Measurements from ENCODE around the gene SCAMP4.

DNA sequence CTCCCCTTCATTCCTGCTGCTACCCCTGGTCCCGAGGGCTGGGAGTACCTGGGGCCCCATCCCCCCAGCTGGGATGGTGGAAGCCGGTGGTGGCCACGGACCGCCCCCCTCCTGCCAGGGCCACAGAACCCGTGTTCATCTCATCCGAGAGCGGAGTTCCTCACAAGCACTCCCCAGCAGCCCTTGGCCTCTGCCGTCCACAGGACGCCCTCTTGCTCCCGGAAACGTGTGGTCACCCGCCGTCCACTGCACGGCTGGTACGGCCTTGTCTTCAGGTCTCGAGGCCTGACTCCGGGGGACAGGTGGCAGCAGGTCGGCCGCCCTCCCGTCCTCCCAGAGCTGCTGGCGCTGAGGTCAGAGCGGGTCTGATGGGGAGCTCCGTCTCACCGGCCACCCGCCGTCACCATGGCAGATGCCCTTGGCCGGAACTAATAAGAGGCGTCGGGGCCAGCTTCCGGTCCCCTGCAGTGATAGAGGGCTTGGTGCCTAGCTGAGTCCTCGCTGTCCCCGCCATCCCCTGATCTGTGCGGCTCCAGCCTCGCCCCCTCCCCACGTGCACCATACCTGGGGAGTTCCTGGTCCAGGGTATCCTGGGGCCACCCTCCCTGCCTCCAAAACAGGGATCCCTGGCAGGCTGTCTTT, 19.2 kb downstream of the SCAMP4 start:
- TF ChIP-seq, protein P1, sequence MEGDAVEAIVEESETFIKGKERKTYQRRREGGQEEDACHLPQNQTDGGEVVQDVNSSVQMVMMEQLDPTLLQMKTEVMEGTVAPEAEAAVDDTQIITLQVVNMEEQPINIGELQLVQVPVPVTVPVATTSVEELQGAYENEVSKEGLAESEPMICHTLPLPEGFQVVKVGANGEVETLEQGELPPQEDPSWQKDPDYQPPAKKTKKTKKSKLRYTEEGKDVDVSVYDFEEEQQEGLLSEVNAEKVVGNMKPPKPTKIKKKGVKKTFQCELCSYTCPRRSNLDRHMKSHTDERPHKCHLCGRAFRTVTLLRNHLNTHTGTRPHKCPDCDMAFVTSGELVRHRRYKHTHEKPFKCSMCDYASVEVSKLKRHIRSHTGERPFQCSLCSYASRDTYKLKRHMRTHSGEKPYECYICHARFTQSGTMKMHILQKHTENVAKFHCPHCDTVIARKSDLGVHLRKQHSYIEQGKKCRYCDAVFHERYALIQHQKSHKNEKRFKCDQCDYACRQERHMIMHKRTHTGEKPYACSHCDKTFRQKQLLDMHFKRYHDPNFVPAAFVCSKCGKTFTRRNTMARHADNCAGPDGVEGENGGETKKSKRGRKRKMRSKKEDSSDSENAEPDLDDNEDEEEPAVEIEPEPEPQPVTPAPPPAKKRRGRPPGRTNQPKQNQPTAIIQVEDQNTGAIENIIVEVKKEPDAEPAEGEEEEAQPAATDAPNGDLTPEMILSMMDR (IDR thresholded peaks at IDR 0.05; ENCODE audit: poor library complexity, severe bottlenecking), result no peak
- no peak for TF ChIP-seq RAD21 (conservative IDR thresholded peaks at IDR 0.05)
